Measurements from ENCODE around the gene GPR161. TPM values are rescaled to one million over a fixed set of nuclear protein-coding genes. Genes with fewer than 3 reads are reported as not detected.

GPR161 gene
- total RNA-seq, 1 experiment from 2014 or later: 2.4 TPM

DNA sequence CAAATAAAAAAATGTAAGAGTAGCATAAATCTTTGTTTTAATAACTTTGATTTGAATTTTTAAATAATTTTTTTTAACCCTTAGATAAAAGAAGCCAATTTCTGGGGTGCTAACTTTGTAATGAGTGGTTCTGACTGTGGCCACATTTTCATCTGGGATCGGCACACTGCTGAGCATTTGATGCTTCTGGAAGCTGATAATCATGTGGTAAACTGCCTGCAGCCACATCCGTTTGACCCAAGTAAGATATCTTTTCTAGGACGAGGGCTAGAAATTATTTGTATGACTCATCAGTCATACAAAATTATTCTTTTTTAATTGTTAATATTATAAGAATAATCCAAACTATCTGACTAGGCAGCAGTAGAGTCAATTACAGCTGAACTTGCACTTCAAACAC lies 71.2 kb downstream of the GPR161 start:
- Histone ChIP-seq H3K4me1 (ENCODE audit: control insufficient read depth, insufficient read depth, low read length) (no peaks in the 10 kb centered on the region), H3K27me3 (ENCODE audit: control insufficient read depth, insufficient read depth, low read length) (no peaks in the 10 kb centered on the region), H3K9me3 (ENCODE audit: control insufficient read depth, insufficient read depth, low read depth, low read length) (no peaks in the 10 kb centered on the region), H3K4me3 (ENCODE audit: low read depth in 2 of 2, low read length in 2 of 2) (no peak overlapping the region), H3K27ac (ENCODE audit: low read length) (no peak overlapping the region), H3K36me3 (ENCODE audit: control insufficient read depth, insufficient read depth, low read length) (peaks cover 46% of the 10 kb centered on the region)
- intact Hi-C loops (cut with micrococcal nuclease; ENCODE audit: unreplicated experiment): no loop called here
- no TSS peak for BruUV-seq (replicated peaks)
- POLR2A ChIA-PET: no interaction called here
- in situ Hi-C loops (cut with HindIII; ENCODE audit: low pct_unique_long_range_greater_than_20kb, low sequenced_read_pairs): no loop called here
- ATAC-seq (no peak), DNase-seq (ENCODE audit: low read depth, low spot score) (no peak)
- CTCF ChIA-PET: no interaction called here
- TF ChIP-seq POLR2AphosphoS5 (IDR thresholded peaks at IDR 0.05; ENCODE audit: low read depth, low read length) (no peak), SIN3A (IDR thresholded peaks at IDR 0.05; ENCODE audit: borderline replicate concordance, insufficient read depth, low read depth, low read length) (no peak), TCF7L2 (IDR thresholded peaks at IDR 0.05; ENCODE audit: low read depth, low read length) (no peak)
- TF ChIP-seq, protein P1, sequence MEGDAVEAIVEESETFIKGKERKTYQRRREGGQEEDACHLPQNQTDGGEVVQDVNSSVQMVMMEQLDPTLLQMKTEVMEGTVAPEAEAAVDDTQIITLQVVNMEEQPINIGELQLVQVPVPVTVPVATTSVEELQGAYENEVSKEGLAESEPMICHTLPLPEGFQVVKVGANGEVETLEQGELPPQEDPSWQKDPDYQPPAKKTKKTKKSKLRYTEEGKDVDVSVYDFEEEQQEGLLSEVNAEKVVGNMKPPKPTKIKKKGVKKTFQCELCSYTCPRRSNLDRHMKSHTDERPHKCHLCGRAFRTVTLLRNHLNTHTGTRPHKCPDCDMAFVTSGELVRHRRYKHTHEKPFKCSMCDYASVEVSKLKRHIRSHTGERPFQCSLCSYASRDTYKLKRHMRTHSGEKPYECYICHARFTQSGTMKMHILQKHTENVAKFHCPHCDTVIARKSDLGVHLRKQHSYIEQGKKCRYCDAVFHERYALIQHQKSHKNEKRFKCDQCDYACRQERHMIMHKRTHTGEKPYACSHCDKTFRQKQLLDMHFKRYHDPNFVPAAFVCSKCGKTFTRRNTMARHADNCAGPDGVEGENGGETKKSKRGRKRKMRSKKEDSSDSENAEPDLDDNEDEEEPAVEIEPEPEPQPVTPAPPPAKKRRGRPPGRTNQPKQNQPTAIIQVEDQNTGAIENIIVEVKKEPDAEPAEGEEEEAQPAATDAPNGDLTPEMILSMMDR (IDR thresholded peaks at IDR 0.05): no peak

DNA sequence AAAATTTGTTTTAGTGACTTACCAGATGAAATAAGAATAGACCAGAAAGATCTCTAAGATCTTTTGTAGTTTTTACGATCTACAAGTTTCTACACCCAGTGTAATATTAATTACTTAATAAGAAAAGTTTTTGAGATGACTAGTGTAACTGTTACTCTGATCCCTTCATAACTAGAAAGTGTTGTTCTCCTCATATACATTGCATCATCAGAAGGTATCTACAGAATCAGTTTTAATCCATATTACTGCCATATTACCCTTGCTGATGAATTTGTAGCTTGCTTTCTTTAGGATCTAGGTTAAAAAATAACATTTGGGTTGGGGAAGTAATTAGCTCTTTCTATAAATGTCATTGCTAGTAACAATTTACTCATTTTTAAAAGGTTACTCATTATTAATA lies 72.5 kb downstream of the GPR161 start:
- no TSS peak for BruUV-seq (replicated peaks)
- no peaks in the 10 kb centered on the region for H3K9me3 ChIP-seq (ENCODE audit: control insufficient read depth, insufficient read depth, low read depth, low read length)
- H3K27ac ChIP-seq (ENCODE audit: low read length): no peak overlapping the region
- in situ Hi-C loops (cut with HindIII; ENCODE audit: low pct_unique_long_range_greater_than_20kb, low sequenced_read_pairs) (no loop called here), intact Hi-C loops (cut with micrococcal nuclease; ENCODE audit: unreplicated experiment) (no loop called here)
- ChIA-PET CTCF (no interaction called here), POLR2A (interaction anchor here (0.7 kb wide), 1 partner anchor 18 kb away, joined by 7 read pairs; no protein-coding TSS in a partner anchor)
- H3K4me1 ChIP-seq (ENCODE audit: control insufficient read depth, insufficient read depth, low read length): no peaks in the 10 kb centered on the region
- peaks cover 38% of the 10 kb centered on the region for H3K36me3 ChIP-seq (ENCODE audit: control insufficient read depth, insufficient read depth, low read length)
- TF ChIP-seq, protein P1 (IDR thresholded peaks at IDR 0.05): no peak
- TF ChIP-seq TCF7L2 (IDR thresholded peaks at IDR 0.05; ENCODE audit: low read depth, low read length) (no peak), POLR2AphosphoS5 (IDR thresholded peaks at IDR 0.05; ENCODE audit: low read depth, low read length) (no peak), SIN3A (IDR thresholded peaks at IDR 0.05; ENCODE audit: borderline replicate concordance, insufficient read depth, low read depth, low read length) (no peak)
- TF ChIP-seq, protein P2, sequence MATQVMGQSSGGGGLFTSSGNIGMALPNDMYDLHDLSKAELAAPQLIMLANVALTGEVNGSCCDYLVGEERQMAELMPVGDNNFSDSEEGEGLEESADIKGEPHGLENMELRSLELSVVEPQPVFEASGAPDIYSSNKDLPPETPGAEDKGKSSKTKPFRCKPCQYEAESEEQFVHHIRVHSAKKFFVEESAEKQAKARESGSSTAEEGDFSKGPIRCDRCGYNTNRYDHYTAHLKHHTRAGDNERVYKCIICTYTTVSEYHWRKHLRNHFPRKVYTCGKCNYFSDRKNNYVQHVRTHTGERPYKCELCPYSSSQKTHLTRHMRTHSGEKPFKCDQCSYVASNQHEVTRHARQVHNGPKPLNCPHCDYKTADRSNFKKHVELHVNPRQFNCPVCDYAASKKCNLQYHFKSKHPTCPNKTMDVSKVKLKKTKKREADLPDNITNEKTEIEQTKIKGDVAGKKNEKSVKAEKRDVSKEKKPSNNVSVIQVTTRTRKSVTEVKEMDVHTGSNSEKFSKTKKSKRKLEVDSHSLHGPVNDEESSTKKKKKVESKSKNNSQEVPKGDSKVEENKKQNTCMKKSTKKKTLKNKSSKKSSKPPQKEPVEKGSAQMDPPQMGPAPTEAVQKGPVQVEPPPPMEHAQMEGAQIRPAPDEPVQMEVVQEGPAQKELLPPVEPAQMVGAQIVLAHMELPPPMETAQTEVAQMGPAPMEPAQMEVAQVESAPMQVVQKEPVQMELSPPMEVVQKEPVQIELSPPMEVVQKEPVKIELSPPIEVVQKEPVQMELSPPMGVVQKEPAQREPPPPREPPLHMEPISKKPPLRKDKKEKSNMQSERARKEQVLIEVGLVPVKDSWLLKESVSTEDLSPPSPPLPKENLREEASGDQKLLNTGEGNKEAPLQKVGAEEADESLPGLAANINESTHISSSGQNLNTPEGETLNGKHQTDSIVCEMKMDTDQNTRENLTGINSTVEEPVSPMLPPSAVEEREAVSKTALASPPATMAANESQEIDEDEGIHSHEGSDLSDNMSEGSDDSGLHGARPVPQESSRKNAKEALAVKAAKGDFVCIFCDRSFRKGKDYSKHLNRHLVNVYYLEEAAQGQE (IDR thresholded peaks at IDR 0.05; ENCODE audit: insufficient read depth in 1 of 2, low read depth in 2 of 2, low read length in 1 of 2): no peak
- no peaks in the 10 kb centered on the region for H3K27me3 ChIP-seq (ENCODE audit: control insufficient read depth, insufficient read depth, low read length)
- DNase-seq (ENCODE audit: low read depth, low spot score) (no peak), ATAC-seq (no peak)
- no peak overlapping the region for H3K4me3 ChIP-seq (ENCODE audit: low read depth in 2 of 2, low read length in 2 of 2)
